OCI-M1 (cell line): ENCODE measurements around the gene CPLX1.
A peak's percentile ranks its signal among the peaks of the same experiment; 100 is the strongest.
"Not testable (repeated sequence)": the region's sequence is repeated elsewhere in the genome, so short reads cannot be mapped to it uniquely, and the experiment has no call there.

Source experiments
- DNase-seq: peaks from one replicate; lab custom pipeline; 2025; lab: John Stamatoyannopoulos, UW

CPLX1 gene

GRCh38 chr4:754221-755120, 71.5 kb downstream of the CPLX1 start:
- DNase-seq: no peak

DNA sequence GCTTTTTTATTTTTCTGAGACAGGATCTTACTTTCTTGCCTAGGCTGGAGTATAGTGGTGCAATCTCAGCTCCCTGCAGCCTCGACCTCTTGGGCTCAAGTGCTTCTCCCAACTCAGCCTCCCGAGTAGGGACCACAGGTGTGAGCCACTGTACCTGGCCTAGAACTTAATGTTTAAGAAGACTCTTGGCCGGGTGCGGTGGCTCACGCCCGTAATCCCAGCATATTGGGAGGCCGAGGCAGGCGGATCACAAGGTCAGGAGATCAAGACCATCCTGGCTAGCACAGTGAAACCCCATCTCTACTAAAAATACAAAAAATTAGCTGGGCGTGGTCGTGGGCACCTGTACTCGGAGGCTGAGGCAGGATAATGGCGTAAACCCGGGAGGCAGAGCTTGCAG, 72.7 kb downstream of the CPLX1 start:
- not testable (repeated sequence) for DNase-seq

DNA sequence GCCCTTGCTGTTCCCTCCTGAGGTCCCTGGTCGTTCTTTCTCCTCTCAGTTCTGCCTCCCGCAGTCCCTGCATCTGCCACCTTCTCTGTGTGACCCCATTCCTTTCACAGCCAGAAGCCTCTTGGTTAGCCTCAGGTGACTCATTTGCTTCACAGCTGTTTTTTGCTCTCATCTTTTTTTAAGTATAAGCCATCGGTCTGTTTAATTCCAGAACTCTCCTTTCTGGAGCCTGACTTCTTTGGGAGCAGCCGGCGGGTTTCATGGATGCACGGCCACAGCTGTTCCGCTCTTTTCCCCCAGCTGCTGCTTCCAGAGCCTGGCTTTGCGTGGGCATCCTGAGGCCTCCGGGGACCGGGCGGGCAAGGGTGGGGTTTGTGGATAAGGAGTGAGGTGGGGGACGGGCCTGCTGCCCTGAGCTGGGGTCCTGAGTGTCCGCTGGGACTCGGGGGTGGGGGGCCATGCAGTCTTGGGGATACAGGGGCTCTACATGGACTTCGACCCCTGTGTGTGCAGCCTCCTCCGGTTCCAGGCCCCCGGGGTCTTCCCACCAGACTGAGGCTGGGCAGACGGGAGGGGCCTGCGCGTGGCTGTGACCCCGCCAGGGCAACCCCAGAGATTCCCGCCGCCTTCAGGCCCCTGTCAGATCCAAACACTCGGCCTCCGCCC, 73.6 kb downstream of the CPLX1 start:
- no peak for DNase-seq

GRCh38 chr4:751676-752075, 74.3 kb downstream of the CPLX1 start:
- no peak for DNase-seq

DNA sequence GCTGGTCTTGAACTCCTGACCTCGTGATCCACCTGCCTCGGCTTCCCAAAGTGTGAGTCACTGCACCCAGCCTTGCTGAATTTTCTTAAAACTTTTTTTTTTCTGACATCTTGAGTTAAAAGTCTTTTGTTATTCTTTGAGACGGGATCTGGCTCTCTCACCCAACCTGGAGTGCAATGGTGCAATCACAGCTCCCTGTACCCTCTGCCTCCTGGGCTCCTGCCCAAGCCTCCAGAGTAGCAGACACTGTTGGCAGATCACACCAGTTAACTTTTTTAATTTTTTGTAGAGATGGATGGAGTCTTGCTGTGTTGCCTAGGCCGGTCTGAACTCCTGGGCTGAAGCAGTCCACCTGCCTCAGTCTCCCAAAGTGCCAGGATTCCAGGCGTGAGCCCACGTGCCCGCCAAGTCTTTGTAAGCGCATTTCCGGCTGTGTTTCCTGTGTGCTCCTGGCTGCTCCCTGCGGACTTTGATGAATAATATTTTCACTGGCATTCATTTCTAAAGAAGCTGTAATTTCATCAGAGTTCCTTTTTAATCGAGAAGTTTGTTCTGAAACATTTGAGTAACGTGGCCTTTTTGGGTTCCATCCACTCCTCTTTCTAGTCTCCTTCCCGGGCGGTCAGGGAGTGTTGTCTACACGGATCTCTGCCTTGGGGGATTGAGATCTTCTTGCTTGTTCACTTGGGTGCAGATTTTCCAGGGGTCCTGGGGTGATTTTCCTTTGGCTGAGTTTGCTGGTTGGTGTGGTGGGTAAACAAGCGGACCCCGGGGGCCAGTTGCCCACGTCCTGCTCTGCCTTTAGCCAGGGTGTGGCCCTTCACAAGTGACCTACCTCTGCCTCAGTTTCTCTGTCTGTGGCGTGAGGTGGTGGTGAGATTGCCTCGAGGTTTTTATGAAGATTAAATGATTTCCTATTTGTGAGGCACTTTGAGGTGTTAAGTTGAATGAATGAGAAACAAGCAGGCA, 75.9 kb downstream of the CPLX1 start:
- DNase-seq: no peak

GRCh38 chr4:748461-748860, 77.5 kb downstream of the CPLX1 start:
- no peak for DNase-seq

DNA sequence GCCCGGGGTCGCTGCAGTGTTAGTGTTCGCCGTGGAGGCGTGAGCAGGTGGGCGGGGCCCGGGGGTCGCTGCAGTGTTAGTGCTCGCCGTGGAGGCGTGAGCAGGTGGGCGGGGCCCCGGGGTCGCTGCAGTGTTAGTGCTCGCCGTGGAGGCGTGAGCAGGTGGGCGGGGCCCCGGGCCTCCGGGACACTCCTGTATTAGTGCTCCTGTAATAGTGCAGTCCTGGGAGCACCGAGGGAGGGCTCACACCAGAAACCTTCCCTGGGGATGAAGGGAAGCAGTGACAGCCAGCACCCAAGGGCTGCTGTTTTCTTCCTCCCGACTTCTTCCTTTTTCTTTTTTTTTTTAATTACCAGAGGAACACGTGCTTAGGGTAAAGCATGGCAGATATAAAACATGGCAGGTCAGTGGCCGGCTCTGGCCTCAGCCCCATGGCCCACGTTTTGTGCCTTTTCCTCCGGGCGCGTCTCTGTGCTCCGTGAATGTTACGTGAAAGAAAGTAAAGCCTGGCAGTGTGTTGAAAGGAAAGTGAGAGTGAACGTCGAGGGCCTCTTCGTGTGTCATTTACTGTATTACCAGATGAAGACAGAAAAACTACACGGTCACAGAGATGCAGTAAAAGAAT, 78.3 kb downstream of the CPLX1 start:
- no peak for DNase-seq

- no peak for DNase-seq
Measured at GRCh38 chr4:744212-744841, 81.6 kb downstream of the CPLX1 start.

DNA sequence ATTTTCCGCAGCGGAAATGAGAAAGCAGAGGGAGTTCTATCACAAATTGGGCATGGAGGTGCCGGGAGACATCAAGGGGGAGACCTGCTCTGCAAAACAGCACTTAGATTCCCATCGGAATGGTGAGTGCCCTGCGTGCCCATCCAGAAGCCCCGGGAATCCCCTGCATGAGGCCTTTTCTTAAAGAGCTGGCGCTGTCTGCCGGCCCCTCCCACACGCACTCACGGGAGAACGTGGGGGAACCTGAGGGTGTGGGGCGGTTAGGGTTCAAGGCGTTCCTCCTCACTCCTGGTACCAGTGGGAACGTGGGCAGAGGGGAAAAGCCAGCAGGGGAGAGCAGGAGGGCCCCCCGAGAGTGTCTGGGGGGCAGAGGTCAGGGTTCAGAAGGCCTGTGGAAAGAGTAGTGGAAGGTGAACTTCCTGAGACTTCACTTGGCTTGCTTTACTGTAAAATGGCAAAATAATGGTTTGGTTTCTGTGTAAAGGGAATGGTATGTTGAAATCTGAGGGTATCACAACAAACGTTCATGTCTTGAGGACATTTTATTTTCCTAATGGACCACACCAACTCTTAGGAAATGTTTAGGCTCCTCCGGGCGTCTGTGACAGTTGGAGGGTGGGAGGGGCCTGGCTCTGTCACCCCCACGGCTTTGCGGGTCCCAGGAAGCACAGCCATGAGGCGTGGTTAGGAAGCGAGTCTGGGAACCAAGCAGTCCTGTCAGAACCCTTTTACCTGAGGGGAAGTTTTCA, 82.3 kb downstream of the CPLX1 start:
- no peak for DNase-seq

DNA sequence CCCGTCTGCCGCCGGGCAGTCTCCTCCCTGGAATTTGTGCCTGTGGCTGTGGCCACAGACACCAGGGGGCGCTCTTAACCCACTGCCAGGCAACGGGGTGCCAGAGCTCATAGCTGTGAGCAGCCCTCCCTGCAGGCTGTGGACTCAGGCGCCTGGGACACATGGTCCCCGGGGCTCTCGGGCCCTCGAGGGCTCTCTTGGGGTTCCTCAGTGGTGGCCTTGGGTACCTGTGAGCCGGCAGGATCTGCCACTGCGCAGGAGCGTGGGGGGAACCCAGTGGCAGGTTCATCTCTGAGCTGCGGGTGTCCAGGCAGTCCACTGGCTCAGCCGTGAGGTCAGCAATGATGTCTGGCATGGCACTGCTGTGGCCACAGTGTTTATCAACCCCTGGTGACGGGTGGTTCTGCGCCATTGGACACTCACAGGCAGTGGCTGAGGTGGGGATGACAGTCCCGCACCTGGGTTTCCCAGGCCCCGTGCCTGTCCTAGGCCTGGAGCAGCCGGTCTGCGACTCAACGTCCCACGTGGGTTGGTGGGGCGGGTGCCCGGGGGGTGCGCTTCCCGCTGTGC, 83.1 kb downstream of the CPLX1 start:
- DNase-seq: peak; percentile 78

GRCh38 chr4:742096-742741, 83.7 kb downstream of the CPLX1 start:
- DNase-seq: no peak

GRCh38 chr4:740656-741282, 85.2 kb downstream of the CPLX1 start:
- no peak for DNase-seq

DNA sequence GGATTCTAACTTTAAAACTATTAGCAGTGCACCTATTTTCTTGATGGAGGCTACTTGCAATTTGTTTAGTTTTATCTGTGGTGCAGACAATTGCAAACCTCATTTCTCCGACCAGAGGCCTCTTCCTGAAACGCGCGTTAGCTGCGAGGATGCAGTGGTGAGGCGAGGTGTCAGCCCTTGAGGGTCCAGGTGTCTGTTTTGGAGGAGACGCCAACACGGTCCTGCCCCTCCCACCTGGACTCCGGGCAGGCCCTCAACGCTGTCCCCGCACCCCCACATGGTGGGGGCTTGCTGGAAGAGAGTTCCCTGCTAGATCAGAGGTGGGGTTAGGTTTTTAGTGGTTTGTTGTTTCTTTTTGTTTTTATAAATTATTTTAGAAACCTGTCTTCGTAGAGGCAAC, 85.9 kb downstream of the CPLX1 start:
- no peak for DNase-seq

DNA sequence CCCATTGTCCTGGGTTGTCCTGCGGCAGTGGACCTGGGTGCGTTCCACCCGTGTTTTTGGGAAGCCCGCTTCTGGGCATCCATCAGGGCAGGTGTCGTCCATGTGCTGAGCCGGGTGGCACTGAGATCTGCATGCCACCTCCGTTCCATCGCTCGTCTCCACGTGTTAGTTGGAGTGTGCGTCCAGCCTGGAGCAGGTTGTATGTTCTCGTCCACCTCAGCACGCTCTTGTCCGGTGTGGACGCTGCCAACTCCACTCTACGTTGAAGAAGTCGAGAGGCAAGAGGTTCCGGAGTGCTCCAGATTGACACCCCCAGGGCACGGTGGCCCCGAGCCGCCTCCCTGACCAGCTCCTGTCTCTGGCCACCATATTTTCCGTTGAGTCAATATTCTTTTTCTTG, 86.4 kb downstream of the CPLX1 start:
- no peak for DNase-seq

- DNase-seq: no peak
Measured at GRCh38 chr4:738781-739280, 87.1 kb downstream of the CPLX1 start.

- DNase-seq: not testable (repeated sequence)
Measured at GRCh38 chr4:736561-736960, 89.4 kb downstream of the CPLX1 start.

GRCh38 chr4:735583-735982, 90.3 kb downstream of the CPLX1 start:
- no peak for DNase-seq
